HepG2 (cell line): ENCODE measurements around the gene SLC5A5. TPM values are rescaled to one million over a fixed set of nuclear protein-coding genes. Genes with fewer than 3 reads are reported as not detected.

ENCODE experiments used
- ATAC-seq: fragments of 200-7000 bp; cut with Tn5 transposase; 3 replicates; pipeline ENCODE4 v1.9.1; 2020; ENCODE audit warnings: mild to moderate bottlenecking, moderate library complexity
- BruUV-seq: library from RNA; stranded (reverse); fragments of 400-500 nt; replicated peaks from 2 replicates; lab custom pipeline; 2021; lab: Mats Ljungman, UMichigan
- CTCF ChIA-PET: fragments of 300-600 bp; formaldehyde crosslinking; extraction: SDS; loops from one replicate; lab custom pipeline; 2021; ENCODE audit warnings: low total read pairs, inconsistent platforms, low intra/inter-chr PET ratio; lab: Yijun Ruan, JAX
- POLR2A ChIA-PET: fragments of 350-600 bp; sonication (Branson Sonifier 250); formaldehyde crosslinking; loops from one replicate; lab custom pipeline; 2020; ENCODE audit warnings: antibody characterized with exemption, inconsistent platforms; lab: Yijun Ruan, JAX
- DNase-seq: peaks from one replicate; pipeline ENCODE4 v3.0.0-alpha.2; 2015; ENCODE audit warnings: low spot score
- FAIRE-seq: peaks from 3 replicates; lab custom pipeline; 2011; peaks lifted over from hg19 to GRCh38; lab: Jason Lieb, UNC
- H2AFZ ChIP-seq: one replicate; pipeline ENCODE4 v1.6.1; 2011; ENCODE audit warnings: low read length, inconsistent platforms
- H3K27ac ChIP-seq: fragments of 300-600 bp; 3 replicates; pipeline ENCODE4 v1.8.0; 2011; ENCODE audit warnings: mixed run types, mild to moderate bottlenecking, mixed read lengths, low read length, inconsistent platforms; ENCODE audit not compliant: insufficient read depth; ENCODE audit errors: extremely low read length
- H3K27me3 ChIP-seq, 2 experiments: fragments of 200-600 bp in 1 of 2; 2 replicates in 1 of 2; 3 replicates in 1 of 2; pipeline versions ENCODE4 v1.6.0 to v1.8.0; 2011; ENCODE audit warnings: low read length in 2 of 2, mild to moderate bottlenecking in 2 of 2, moderate library complexity in 2 of 2, inconsistent platforms in 1 of 2; ENCODE audit not compliant: insufficient read depth in 2 of 2, control insufficient read depth in 1 of 2
- H3K36me3 ChIP-seq, 2 experiments: fragments of 200-600 bp in 1 of 2; replicated peaks in 1 of 2; 2 replicates in 1 of 2; 3 replicates in 1 of 2; pipeline versions ENCODE4 v1.5.1 to v1.8.0; 2011; ENCODE audit warnings: low read length in 2 of 2, inconsistent platforms in 1 of 2; ENCODE audit not compliant: insufficient read depth in 2 of 2, control insufficient read depth in 1 of 2
- H3K4me1 ChIP-seq: 2 replicates; pipeline ENCODE4 v1.5.1; 2012; ENCODE audit warnings: low read length, inconsistent platforms; ENCODE audit not compliant: insufficient read depth
- H3K4me2 ChIP-seq: 2 replicates; pipeline ENCODE4 v1.6.0; 2011; ENCODE audit warnings: low read depth, low read length, inconsistent platforms
- H3K4me3 ChIP-seq, 3 experiments: fragments of 200-600 bp in 1 of 3; sonication (generic), shearing (Covaris generic) in 1 of 3; replicated peaks in 1 of 3; 2 replicates each; pipeline ENCODE4 v1.5.1; 2011 to 2016; ENCODE audit warnings: low read length in 3 of 3, inconsistent platforms in 2 of 3, low read depth in 2 of 3, mild to moderate bottlenecking in 2 of 3, control low read depth in 1 of 3, mixed read lengths in 1 of 3; ENCODE audit not compliant: insufficient read depth in 1 of 3
- H3K79me2 ChIP-seq: one replicate; pipeline ENCODE4 v1.6.1; 2011; ENCODE audit warnings: low read length, inconsistent platforms; ENCODE audit not compliant: insufficient read depth
- H3K9ac ChIP-seq: 2 replicates; pipeline ENCODE4 v1.6.0; 2011; ENCODE audit warnings: mild to moderate bottlenecking, low read depth, low read length, inconsistent platforms; ENCODE audit not compliant: insufficient read depth
- H3K9me3 ChIP-seq: 2 replicates; pipeline ENCODE4 v1.5.1; 2012; ENCODE audit warnings: mild to moderate bottlenecking, low read length
- H4K20me1 ChIP-seq: 2 replicates; pipeline ENCODE4 v1.6.0; 2011; ENCODE audit warnings: inconsistent platforms, mild to moderate bottlenecking, low read length, moderate library complexity; ENCODE audit not compliant: insufficient read depth
- DDIT3 ChIP-seq: sonication (generic); formaldehyde crosslinking; IDR thresholded peaks from 2 replicates; pipeline ENCODE4 v1.4.0; 2020; ENCODE audit warnings: mild to moderate bottlenecking, missing genetic modification reagents
- FOSL2 ChIP-seq: sonication (generic); formaldehyde crosslinking; IDR thresholded peaks from 2 replicates; pipeline ENCODE4 v1.4.0; 2020; ENCODE audit warnings: missing genetic modification reagents
- GPBP1L1 ChIP-seq: sonication (generic); formaldehyde crosslinking; IDR thresholded peaks from 2 replicates; pipeline ENCODE4 v1.5.0; 2020; ENCODE audit warnings: mild to moderate bottlenecking, missing genetic modification reagents
- NFYB ChIP-seq: sonication (generic); formaldehyde crosslinking; IDR thresholded peaks from 2 replicates; pipeline ENCODE4 v1.4.0; 2020; ENCODE audit warnings: missing genetic modification reagents
- REXO4 ChIP-seq: sonication (generic); formaldehyde crosslinking; IDR thresholded peaks from 2 replicates; pipeline ENCODE4 v1.8.0; 2022; ENCODE audit warnings: missing genetic modification reagents, mild to moderate bottlenecking, borderline replicate concordance
- SP5 ChIP-seq: IDR thresholded peaks from 2 replicates; pipeline ENCODE4 v1.6.1; 2016; ENCODE audit warnings: low read depth, borderline replicate concordance
- TRIM22 ChIP-seq: fragments of 450-650 bp; IDR thresholded peaks from 2 replicates; pipeline ENCODE4 v1.6.1; 2017
- ZBTB21 ChIP-seq: sonication (generic); formaldehyde crosslinking; IDR thresholded peaks from 2 replicates; pipeline ENCODE4 v1.4.0; 2020; ENCODE audit warnings: missing genetic modification reagents
- ZBTB8A ChIP-seq: sonication (generic); formaldehyde crosslinking; IDR thresholded peaks from 2 replicates; pipeline ENCODE4 v1.4.0; 2020; ENCODE audit warnings: mild to moderate bottlenecking, low read depth, missing genetic modification reagents, borderline replicate concordance
- ZNF235 ChIP-seq: sonication (generic); formaldehyde crosslinking; IDR thresholded peaks from 2 replicates; pipeline ENCODE4 v1.8.1; 2023; ENCODE audit warnings: mild to moderate bottlenecking, missing genetic modification reagents, borderline replicate concordance
- ZNF329 ChIP-seq: sonication (generic); formaldehyde crosslinking; IDR thresholded peaks from 2 replicates; pipeline ENCODE4 v1.9.0; 2021; ENCODE audit warnings: low read depth, mild to moderate bottlenecking, missing genetic modification reagents
- ZNF549 ChIP-seq: sonication (generic); formaldehyde crosslinking; IDR thresholded peaks from 2 replicates; pipeline ENCODE4 v1.5.0; 2020; ENCODE audit warnings: missing genetic modification reagents
- ZNF564 ChIP-seq: sonication (generic); formaldehyde crosslinking; IDR thresholded peaks from 2 replicates; pipeline ENCODE4 v1.8.1; 2023; ENCODE audit warnings: mild to moderate bottlenecking, missing genetic modification reagents
- ZNF780A ChIP-seq: sonication (generic); formaldehyde crosslinking; IDR thresholded peaks from 2 replicates; pipeline ENCODE4 v1.8.0; 2022; ENCODE audit warnings: mild to moderate bottlenecking, missing genetic modification reagents, moderate library complexity
- WGBS: methylation state at CpG from one replicate; pipeline ENCODE4 v1.1.6; 2017; ENCODE audit warnings: low lambda C conversion rate; 5-methylcytosine and 5-hydroxymethylcytosine counted together
- in situ Hi-C: cut with HindIII; loops from 2 replicates; pipeline ENCODE4 v1.10.0; 2017; ENCODE audit warnings: low pct_unique_long_range_greater_than_20kb; ENCODE audit not compliant: extremely low pct_ligation_motif_present
- intact Hi-C: fragments of 100-400 bp; cut with micrococcal nuclease; formaldehyde crosslinking; loops from one replicate; pipeline ENCODE4 v1.10.0; 2022; ENCODE audit not compliant: unreplicated experiment
- polyA plus RNA-seq, 8 experiments: library from polyadenylated mRNA; depleted of rRNA in 3 of 8; stranded (reverse) in 7 of 8; unstranded in 1 of 8; fragments of >200 nt; fragmentation: Illumina TruSeq in 4 of 8; extraction: Trizol in 4 of 8; gene quantifications; 2 replicates each; pipeline versions ENCODE4 v1.2.1 to v1.2.3, GENCODE V29; 2011 to 2016; ENCODE audit warnings: low read depth in 4 of 8, missing spikeins in 1 of 8, mixed read lengths in 1 of 8; ENCODE audit not compliant: insufficient read depth in 1 of 8
- total RNA-seq, 5 experiments: library from RNA; depleted of rRNA; stranded (reverse); fragments of >200 nt; fragmentation: Illumina TruSeq; extraction: Trizol; gene quantifications; 2 replicates each; pipeline ENCODE4 v1.2.3, GENCODE V29; 2016; ENCODE audit warnings: low read depth in 1 of 5

SLC5A5 gene
- total and polyA plus RNA-seq, 2 of the 13 experiments (the other 11 are each of a cell fraction or from before 2014, with no cell fraction given): not detected

GRCh38 chr19:17909003-17909732 lies 37.4 kb downstream of the SLC5A5 start:
- TF ChIP-seq ZNF329 (CRISPR knock-in tag): peak; percentile 84
- TF ChIP-seq FOSL2 (CRISPR knock-in tag): no peak
- TF ChIP-seq, all 625 proteins: peak for 1
- Histone ChIP-seq H3K79me2 (no peaks in the 10 kb centered on the region), H2AFZ (no peak overlapping the region), H3K36me3 (no peaks in the 10 kb centered on the region), H3K4me2 (no peak overlapping the region), H3K4me3 (no peak overlapping the region), H3K9ac (no peak overlapping the region), H3K27me3 (no peaks in the 10 kb centered on the region), H4K20me1 (no peaks in the 10 kb centered on the region), H3K4me1 (no peaks in the 10 kb centered on the region), H3K27ac (no peak overlapping the region), H3K9me3 (peaks cover 23% of the 10 kb centered on the region)
- no peak for FAIRE-seq
- ChIA-PET CTCF (no interaction called here), POLR2A (no interaction called here)
- intact Hi-C loops (no loop called here), in situ Hi-C loops (no loop called here)
- 12% methylated on average over 7 of the region's 7 CpGs for WGBS
- ATAC-seq: no peak
- no TSS peak for BruUV-seq
- DNase-seq: no peak

DNA sequence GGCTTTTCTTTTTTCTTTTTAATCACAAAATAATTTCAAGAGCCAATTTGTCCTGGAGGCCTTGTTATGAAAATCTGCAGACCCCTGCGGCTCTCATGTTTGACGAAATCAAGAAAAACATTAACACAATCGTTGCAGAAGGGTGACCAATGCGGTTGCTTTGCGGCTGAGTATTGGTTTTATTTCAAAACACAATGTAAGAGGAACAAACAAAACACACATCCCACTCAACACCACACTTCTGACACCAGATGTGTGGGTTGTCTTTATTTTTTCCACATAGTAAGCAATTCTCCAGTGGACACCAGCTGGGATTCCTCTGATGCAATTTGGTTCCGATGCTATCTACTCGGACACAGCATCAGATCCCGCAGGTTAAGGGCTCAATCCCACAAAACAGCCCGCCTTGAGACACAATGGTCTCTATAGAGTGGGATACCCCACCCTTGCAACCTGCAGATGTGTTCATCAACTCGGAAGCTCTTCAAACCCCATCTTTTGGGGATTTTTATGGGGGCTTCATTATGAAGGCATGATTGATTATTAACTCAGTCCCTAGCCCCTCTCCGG lies 39.1 kb downstream of the SLC5A5 start:
- WGBS: 18% methylated on average over 11 of the region's 11 CpGs
- no peak for FAIRE-seq

More for the DNA sequence above, 39.1 kb downstream of the SLC5A5 start:
- TF ChIP-seq ZNF549 (CRISPR knock-in tag) (no peak), NFYB (no peak), ZNF235 (CRISPR knock-in tag) (no peak), ZNF564 (CRISPR knock-in tag) (no peak), TRIM22 (no peak), SP5 (CRISPR knock-in tag) (no peak), ZBTB8A (CRISPR knock-in tag) (no peak), ZBTB21 (CRISPR knock-in tag) (no peak), REXO4 (CRISPR knock-in tag) (no peak), GPBP1L1 (CRISPR knock-in tag) (no peak), ZNF780A (CRISPR knock-in tag) (no peak), DDIT3 (no peak)
- Histone ChIP-seq H3K9me3 (peaks cover 23% of the 10 kb centered on the region), H3K36me3 (no peaks in the 10 kb centered on the region), H4K20me1 (no peaks in the 10 kb centered on the region), H3K4me3 (no peak overlapping the region), H3K27me3 (no peaks in the 10 kb centered on the region), H3K79me2 (no peaks in the 10 kb centered on the region), H3K4me2 (no peak overlapping the region), H3K9ac (no peak overlapping the region), H2AFZ (no peak overlapping the region), H3K27ac (no peak overlapping the region), H3K4me1 (peaks cover 3% of the 10 kb centered on the region)
- ChIA-PET CTCF (no interaction called here), POLR2A (no interaction called here)
- DNase-seq (no peak), ATAC-seq (no peak)
- BruUV-seq: no TSS peak
- intact Hi-C loops (no loop called here), in situ Hi-C loops (no loop called here)
